Calu3 (cell line): ENCODE results near the gene LRRC32. TPM values are rescaled to one million over a fixed set of nuclear protein-coding genes. Genes with fewer than 3 reads are reported as not detected.

Experiments used
- BruUV-seq: library from RNA; stranded (reverse); fragments of 400-500 nt; replicated peaks from 2 replicates; lab custom pipeline; 2021; lab: Mats Ljungman, UMichigan
- CTCF ChIA-PET: fragments of 300-600 bp; sonication (Branson Sonifier 250); formaldehyde crosslinking; loops from one replicate; lab custom pipeline; 2022; ENCODE audit warnings: antibody characterized with exemption; lab: Charles Lee
- DNase-seq: peaks from one replicate; pipeline ENCODE4 v3.0.0; 2022
- H3K27ac Mint-ChIP-seq: one replicate; pipeline ENCODE4 v1.8.0; 2022; ENCODE audit warnings: mixed read lengths; ENCODE audit not compliant: unreplicated experiment
- H3K27me3 Mint-ChIP-seq: one replicate; pipeline ENCODE4 v1.8.0; 2022; ENCODE audit warnings: mixed read lengths; ENCODE audit not compliant: unreplicated experiment
- H3K36me3 Mint-ChIP-seq: one replicate; pipeline ENCODE4 v1.8.0; 2022; ENCODE audit warnings: mild to moderate bottlenecking, moderate library complexity, mixed read lengths; ENCODE audit not compliant: insufficient read depth, unreplicated experiment
- H3K4me1 Mint-ChIP-seq: one replicate; pipeline ENCODE4 v1.8.0; 2022; ENCODE audit warnings: mild to moderate bottlenecking, low read depth, mixed read lengths; ENCODE audit not compliant: unreplicated experiment
- H3K4me3 Mint-ChIP-seq: one replicate; pipeline ENCODE4 v1.8.0; 2022; ENCODE audit warnings: mild to moderate bottlenecking, low read depth, moderate library complexity, mixed read lengths; ENCODE audit not compliant: unreplicated experiment
- H3K9me3 Mint-ChIP-seq: one replicate; pipeline ENCODE4 v1.8.0; 2022; ENCODE audit warnings: low read depth, mixed read lengths; ENCODE audit not compliant: unreplicated experiment
- intact Hi-C: fragments of 100-400 bp; cut with micrococcal nuclease; formaldehyde crosslinking; loops from one replicate; pipeline ENCODE4 v1.10.0; 2022; ENCODE audit not compliant: unreplicated experiment
- total RNA-seq: library from RNA; stranded (reverse); gene quantifications from 2 replicates; pipeline ENCODE4 v1.2.3, GENCODE V29; 2022
- TF ChIP-seq, protein P1 (sequence below): fragments of 200-600 bp; IDR thresholded peaks from one replicate; pipeline ENCODE4 v1.8.0; 2022; ENCODE audit warnings: antibody characterized with exemption; ENCODE audit not compliant: unreplicated experiment

LRRC32 gene
- total RNA-seq, 1 experiment from 2014 or later, result not detected

DNA sequence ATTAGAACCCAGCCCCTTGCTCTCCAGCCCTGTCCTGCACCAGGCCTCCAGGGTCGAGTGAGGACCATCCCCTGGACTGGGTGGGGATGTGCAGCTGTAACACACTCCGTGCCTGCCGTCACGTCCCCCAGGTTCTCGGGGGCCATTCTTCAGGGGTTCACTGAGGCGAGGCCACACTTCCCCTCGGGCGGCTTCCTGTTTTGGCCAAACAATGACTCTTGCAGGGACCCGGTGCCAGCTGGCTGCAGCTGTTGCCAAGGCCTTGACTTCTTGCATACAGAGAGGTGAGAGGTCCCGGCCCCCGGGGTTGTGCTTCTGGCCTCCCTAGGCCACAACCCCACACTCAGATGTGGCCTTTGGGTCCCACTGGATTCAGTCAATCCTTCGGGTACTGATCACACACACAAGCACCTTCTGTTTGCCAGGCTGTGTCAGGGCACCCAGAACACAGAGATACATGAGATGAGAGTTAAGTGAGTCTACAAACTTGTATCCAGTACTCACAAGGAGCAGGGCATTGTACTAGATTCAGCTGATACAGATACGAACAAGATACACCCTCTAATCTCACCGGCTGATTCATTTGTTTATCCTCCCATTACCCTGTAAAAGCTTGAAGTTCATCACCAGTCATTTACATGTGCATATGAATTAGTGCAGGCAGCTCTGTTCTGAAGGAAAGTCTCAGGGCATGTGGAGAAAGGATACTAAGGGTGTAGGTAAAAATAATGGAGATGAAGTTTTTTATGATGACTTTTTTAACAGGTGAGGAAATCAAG lies 32.9 kb downstream of the LRRC32 start:
- intact Hi-C loops, result no loop called here
- CTCF ChIA-PET, result no interaction called here
- no peak for DNase-seq
- peaks cover 91% of the 10 kb centered on the region for H3K27me3 Mint-ChIP-seq
- BruUV-seq, result no TSS peak
- no peaks in the 10 kb centered on the region for H3K9me3 Mint-ChIP-seq
- TF ChIP-seq, protein P1, sequence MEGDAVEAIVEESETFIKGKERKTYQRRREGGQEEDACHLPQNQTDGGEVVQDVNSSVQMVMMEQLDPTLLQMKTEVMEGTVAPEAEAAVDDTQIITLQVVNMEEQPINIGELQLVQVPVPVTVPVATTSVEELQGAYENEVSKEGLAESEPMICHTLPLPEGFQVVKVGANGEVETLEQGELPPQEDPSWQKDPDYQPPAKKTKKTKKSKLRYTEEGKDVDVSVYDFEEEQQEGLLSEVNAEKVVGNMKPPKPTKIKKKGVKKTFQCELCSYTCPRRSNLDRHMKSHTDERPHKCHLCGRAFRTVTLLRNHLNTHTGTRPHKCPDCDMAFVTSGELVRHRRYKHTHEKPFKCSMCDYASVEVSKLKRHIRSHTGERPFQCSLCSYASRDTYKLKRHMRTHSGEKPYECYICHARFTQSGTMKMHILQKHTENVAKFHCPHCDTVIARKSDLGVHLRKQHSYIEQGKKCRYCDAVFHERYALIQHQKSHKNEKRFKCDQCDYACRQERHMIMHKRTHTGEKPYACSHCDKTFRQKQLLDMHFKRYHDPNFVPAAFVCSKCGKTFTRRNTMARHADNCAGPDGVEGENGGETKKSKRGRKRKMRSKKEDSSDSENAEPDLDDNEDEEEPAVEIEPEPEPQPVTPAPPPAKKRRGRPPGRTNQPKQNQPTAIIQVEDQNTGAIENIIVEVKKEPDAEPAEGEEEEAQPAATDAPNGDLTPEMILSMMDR, result no peak
- H3K36me3 Mint-ChIP-seq, result no peaks in the 10 kb centered on the region
- no peak overlapping the region for H3K4me3 Mint-ChIP-seq
- H3K27ac Mint-ChIP-seq, result no peak overlapping the region
- no peaks in the 10 kb centered on the region for H3K4me1 Mint-ChIP-seq

DNA sequence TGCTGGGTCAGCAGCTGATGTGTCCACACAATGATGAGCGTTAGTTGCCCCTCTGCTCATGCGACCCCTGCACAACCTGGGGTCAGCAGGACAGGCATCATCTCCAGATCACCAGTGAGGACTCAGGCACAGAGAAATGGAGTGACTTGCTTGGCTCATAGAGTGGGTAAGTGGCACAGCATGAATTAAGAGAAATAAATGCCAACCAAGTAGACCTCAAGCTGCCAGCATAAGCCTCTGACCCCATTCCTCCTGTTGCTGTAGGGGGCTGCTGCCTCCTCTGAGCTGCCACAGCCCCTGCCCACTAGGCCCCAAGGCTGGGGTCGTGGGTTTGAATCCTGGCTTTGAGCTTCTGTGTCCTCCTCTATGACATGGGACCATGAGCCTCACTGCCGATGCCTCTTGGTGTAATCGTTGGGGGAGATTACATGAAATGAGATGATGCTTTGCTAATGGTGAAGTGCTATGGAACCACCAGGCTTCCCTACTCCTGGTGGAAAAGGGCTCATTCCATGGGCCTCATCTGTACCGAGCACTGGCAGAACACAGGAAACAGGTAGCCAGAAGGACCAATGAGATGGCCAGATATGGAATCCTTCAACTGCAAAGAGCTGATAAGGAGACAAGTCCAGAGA lies 33.6 kb downstream of the LRRC32 start:
- TF ChIP-seq, protein P1, result no peak
- no TSS peak for BruUV-seq
- H3K9me3 Mint-ChIP-seq, result no peaks in the 10 kb centered on the region
- H3K36me3 Mint-ChIP-seq, result no peaks in the 10 kb centered on the region
- intact Hi-C loops, result no loop called here
- no peak for DNase-seq
- no peak overlapping the region for H3K4me3 Mint-ChIP-seq
- H3K27ac Mint-ChIP-seq, result no peak overlapping the region
- CTCF ChIA-PET, result no interaction called here
- no peaks in the 10 kb centered on the region for H3K4me1 Mint-ChIP-seq
- peaks cover 84% of the 10 kb centered on the region for H3K27me3 Mint-ChIP-seq

- no peaks in the 10 kb centered on the region for H3K36me3 Mint-ChIP-seq
- H3K27ac Mint-ChIP-seq, result no peak overlapping the region
- peaks cover 76% of the 10 kb centered on the region for H3K27me3 Mint-ChIP-seq
- no peaks in the 10 kb centered on the region for H3K9me3 Mint-ChIP-seq
- H3K4me1 Mint-ChIP-seq, result no peaks in the 10 kb centered on the region
- no peak for DNase-seq
- intact Hi-C loops, result no loop called here
- H3K4me3 Mint-ChIP-seq, result no peak overlapping the region
- no TSS peak for BruUV-seq
- TF ChIP-seq, protein P1, result no peak
- CTCF ChIA-PET, result no interaction called here
These were observed 34.4 kb downstream of the LRRC32 start for GRCh38 chr11:76635991-76636738.

- H3K27me3 Mint-ChIP-seq, result peaks cover 63% of the 10 kb centered on the region
- DNase-seq, result no peak
- H3K36me3 Mint-ChIP-seq, result no peaks in the 10 kb centered on the region
- intact Hi-C loops, result no loop called here
- H3K9me3 Mint-ChIP-seq, result no peaks in the 10 kb centered on the region
- H3K27ac Mint-ChIP-seq, result no peak overlapping the region
- H3K4me3 Mint-ChIP-seq, result no peak overlapping the region
- TF ChIP-seq, protein P1, result no peak
- no peaks in the 10 kb centered on the region for H3K4me1 Mint-ChIP-seq
- CTCF ChIA-PET, result no interaction called here
- no TSS peak for BruUV-seq
These were observed 35.7 kb downstream of the LRRC32 start for GRCh38 chr11:76634886-76635285.
